Endodermal cell (in vitro differentiated cells): Measurements from ENCODE around the gene CHST7. TPM values are rescaled to one million over a fixed set of nuclear protein-coding genes. Genes with fewer than 3 reads are reported as not detected.
A peak's percentile ranks its signal among the peaks of the same experiment; 100 is the strongest.

Source experiments
- DNase-seq: peaks from one replicate; pipeline ENCODE4 v3.0.0-alpha.2; 2017
- H3K27ac ChIP-seq: 2 replicates; pipeline ENCODE4 v1.5.1; 2013; ENCODE audit warnings: mild to moderate bottlenecking, low read depth, low read length, moderate library complexity
- H3K27me3 ChIP-seq: 2 replicates; pipeline ENCODE4 v1.6.1; 2013; ENCODE audit warnings: mild to moderate bottlenecking, low read length, moderate library complexity; ENCODE audit not compliant: insufficient read depth, control insufficient read depth, poor library complexity, severe bottlenecking
- H3K36me3 ChIP-seq: 2 replicates; pipeline ENCODE4 v1.7.0; 2013; ENCODE audit warnings: mild to moderate bottlenecking, low read length, moderate library complexity; ENCODE audit not compliant: control insufficient read depth, insufficient read depth
- H3K4me1 ChIP-seq: one replicate; pipeline ENCODE4 v1.7.0; 2013; ENCODE audit warnings: low read length; ENCODE audit not compliant: control insufficient read depth, insufficient read depth
- H3K4me3 ChIP-seq: 2 replicates; pipeline ENCODE4 v1.5.1; 2013; ENCODE audit warnings: mild to moderate bottlenecking, low read length, moderate library complexity
- H3K9ac ChIP-seq: 2 replicates; pipeline ENCODE4 v1.6.1; 2013; ENCODE audit warnings: mild to moderate bottlenecking, low read length, moderate library complexity; ENCODE audit not compliant: poor library complexity, severe bottlenecking; ENCODE audit errors: extremely low read depth
- H3K9me3 ChIP-seq: 2 replicates; pipeline ENCODE4 v1.6.1; 2013; ENCODE audit warnings: mild to moderate bottlenecking, low read length, moderate library complexity; ENCODE audit not compliant: control insufficient read depth
- H3K27ac Mint-ChIP-seq: 2 replicates; pipeline ENCODE4 v1.8.0; 2020; ENCODE audit warnings: mixed read lengths
- H3K27me3 Mint-ChIP-seq: 2 replicates; pipeline ENCODE4 v1.8.0; 2021; ENCODE audit warnings: mild to moderate bottlenecking, mixed read lengths; ENCODE audit not compliant: insufficient read depth
- H3K36me3 Mint-ChIP-seq: 2 replicates; pipeline ENCODE4 v1.8.0; 2020; ENCODE audit warnings: low read depth, mixed read lengths
- H3K4me1 Mint-ChIP-seq: 2 replicates; pipeline ENCODE4 v1.8.0; 2020; ENCODE audit warnings: mixed read lengths
- H3K4me3 Mint-ChIP-seq: 2 replicates; pipeline ENCODE4 v1.8.0; 2020; ENCODE audit warnings: mild to moderate bottlenecking, moderate library complexity, mixed read lengths
- H3K9me3 Mint-ChIP-seq: 2 replicates; pipeline ENCODE4 v1.8.0; 2020; ENCODE audit warnings: mild to moderate bottlenecking, mixed read lengths
- CTCF ChIP-seq: fragments of 200-600 bp; sonication (generic); conservative IDR thresholded peaks from 2 replicates; pipeline ENCODE4 v1.5.0; 2021; ENCODE audit warnings: antibody characterized with exemption, mild to moderate bottlenecking
- WGBS, 2 experiments: methylation state at CpG; one replicate each; pipeline versions ENCODE4 v1.1.5 to v1.1.7; 2013; ENCODE audit warnings: missing lambda C conversion rate in 2 of 2, mixed read lengths in 1 of 2; ENCODE audit not compliant: insufficient coverage in 1 of 2, insufficient read length in 1 of 2; 5-methylcytosine and 5-hydroxymethylcytosine counted together
- total RNA-seq, 2 donors: library from RNA; stranded (reverse); fragmentation: NEBNext Ultra II Directional in 1 of 2; extraction: Animal tissue kit (Norgen Biotek cat#: 25700) in 1 of 2; gene quantifications; 2 replicates in 1 of 2; 3 replicates in 1 of 2; pipeline ENCODE4 v1.2.1, GENCODE V29; 2021

Gene CHST7
- total RNA-seq, 2 donors from 2014 or later, result 1.6 to 4.2 TPM

GRCh38 chrX:46569621-46570020, 3.9 kb upstream of the CHST7 start:
- H3K27me3 Mint-ChIP-seq, result peaks cover 1% of the 10 kb centered on the region
- no peak for TF ChIP-seq CTCF
- DNase-seq, result no peak
- H3K4me3 Mint-ChIP-seq, result no peak overlapping the region
- no peaks in the 10 kb centered on the region for H3K36me3 Mint-ChIP-seq
- H3K4me1 ChIP-seq, result no peaks in the 10 kb centered on the region
- peaks cover 59% of the 10 kb centered on the region for H3K9me3 Mint-ChIP-seq
- no peaks in the 10 kb centered on the region for H3K36me3 ChIP-seq
- H3K27ac ChIP-seq, result no peak overlapping the region
- no peak overlapping the region for H3K4me3 ChIP-seq
- H3K9me3 ChIP-seq, result no peaks in the 10 kb centered on the region
- H3K4me1 Mint-ChIP-seq, result peaks cover 13% of the 10 kb centered on the region
- no peaks in the 10 kb centered on the region for H3K27me3 ChIP-seq
- H3K27ac Mint-ChIP-seq, result no peak overlapping the region
- no peak overlapping the region for H3K9ac ChIP-seq

DNA sequence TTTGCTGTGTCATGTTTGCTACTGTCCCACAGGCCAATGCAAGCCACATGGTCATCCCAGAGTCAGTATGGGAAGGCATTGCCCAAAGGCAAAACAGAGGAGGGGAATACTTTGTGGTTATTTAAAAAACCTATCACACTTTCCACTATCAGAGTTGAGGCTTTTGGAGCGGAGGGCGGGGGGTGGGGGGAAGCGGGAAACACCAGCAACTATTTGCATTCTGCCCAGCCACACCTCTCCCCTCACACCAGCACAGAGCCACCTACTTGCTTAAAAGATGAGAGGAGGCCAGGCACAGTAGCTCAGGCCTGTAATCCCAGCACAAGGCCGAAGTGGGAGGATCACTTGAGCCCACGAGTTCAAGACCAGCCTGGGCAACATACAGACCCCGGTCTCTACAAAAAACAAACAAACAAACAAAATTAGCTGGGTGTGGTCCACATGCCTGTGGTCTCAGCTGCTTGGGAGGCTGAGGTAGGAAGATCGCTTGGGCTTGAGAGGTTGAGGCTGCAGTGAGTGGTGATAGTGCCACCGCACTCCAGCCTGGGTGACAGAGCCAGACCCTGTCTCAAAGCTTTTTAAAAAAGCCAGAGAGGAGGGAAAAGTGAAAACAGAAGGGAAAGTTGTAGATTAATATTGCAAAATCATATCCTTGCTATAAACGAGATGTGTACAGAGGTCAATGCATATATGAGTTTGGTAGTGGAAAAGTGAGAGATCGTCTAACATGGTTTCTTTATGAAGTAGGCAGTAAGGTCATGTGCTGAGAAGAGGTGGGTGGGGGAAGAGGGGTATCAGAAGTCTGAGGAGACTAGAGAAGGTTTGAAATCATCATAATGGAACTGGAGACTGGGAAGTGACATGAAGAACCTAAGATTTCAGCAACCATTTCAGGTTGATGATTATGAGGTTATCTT, 1.9 kb upstream of the CHST7 start:
- 79 to 88% methylated on average over 4 to 6 of the region's 10 CpGs for WGBS, 2 experiments
- H3K4me1 ChIP-seq, result no peaks in the 10 kb centered on the region
- no peak overlapping the region for H3K27ac ChIP-seq
- no peak overlapping the region for H3K9ac ChIP-seq
- H3K36me3 ChIP-seq, result no peaks in the 10 kb centered on the region
- Mint-ChIP-seq H3K4me3 (no peak overlapping the region), H3K27me3 (peaks cover 13% of the 10 kb centered on the region), H3K27ac (peak overlapping the region; percentile 64), H3K9me3 (peaks cover 46% of the 10 kb centered on the region), H3K36me3 (no peaks in the 10 kb centered on the region), H3K4me1 (peaks cover 17% of the 10 kb centered on the region)
- DNase-seq, result no peak
- no peaks in the 10 kb centered on the region for H3K9me3 ChIP-seq
- TF ChIP-seq CTCF, result no peak
- peaks cover 9% of the 10 kb centered on the region for H3K27me3 ChIP-seq
- no peak overlapping the region for H3K4me3 ChIP-seq

DNA sequence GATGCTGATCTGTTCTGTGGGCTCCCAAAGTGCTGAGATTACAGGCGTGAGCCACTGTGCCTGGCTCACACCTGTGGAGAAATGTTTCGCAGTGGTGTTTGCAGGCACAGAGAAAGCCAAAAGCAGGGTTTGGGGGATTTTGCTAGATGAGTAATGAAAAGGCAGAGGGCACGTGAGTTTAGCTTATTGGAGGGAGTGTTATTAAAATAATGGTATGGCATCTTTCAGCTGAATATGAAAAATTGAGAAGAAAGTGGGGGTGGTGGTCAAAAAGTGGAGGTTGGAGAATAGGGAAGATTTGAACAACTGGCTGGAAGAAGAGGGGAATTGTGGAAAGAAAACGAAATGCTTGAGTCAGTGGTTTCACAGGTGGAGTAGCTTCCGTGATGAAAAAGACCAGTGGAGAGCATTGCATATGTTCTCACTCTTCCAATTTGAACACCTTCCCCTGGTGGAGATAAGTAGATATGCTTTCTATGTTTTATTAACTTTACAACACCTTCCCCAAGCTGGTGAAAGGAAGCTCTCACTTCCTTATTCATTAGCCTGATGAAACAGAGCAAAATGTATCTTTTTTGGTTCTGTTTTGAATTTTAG, 1.1 kb upstream of the CHST7 start:
- DNase-seq, result no peak
- no peaks in the 10 kb centered on the region for H3K4me1 ChIP-seq
- H3K27me3 ChIP-seq, result peaks cover 9% of the 10 kb centered on the region
- H3K9me3 Mint-ChIP-seq, result peaks cover 53% of the 10 kb centered on the region
- H3K27ac ChIP-seq, result no peak overlapping the region
- H3K36me3 ChIP-seq, result no peaks in the 10 kb centered on the region
- H3K36me3 Mint-ChIP-seq, result no peaks in the 10 kb centered on the region
- H3K4me1 Mint-ChIP-seq, result peaks cover 20% of the 10 kb centered on the region
- peaks cover 13% of the 10 kb centered on the region for H3K27me3 Mint-ChIP-seq
- no peak overlapping the region for H3K4me3 Mint-ChIP-seq
- no peak overlapping the region for H3K4me3 ChIP-seq
- TF ChIP-seq CTCF, result no peak
- H3K9me3 ChIP-seq, result no peaks in the 10 kb centered on the region
- no peak overlapping the region for H3K9ac ChIP-seq
- 56 to 92% methylated on average over 2 to 4 of the region's 5 CpGs for WGBS, 2 experiments
- H3K27ac Mint-ChIP-seq, result no peak overlapping the region
